Ovary (tissue), 3 donors: ENCODE measurements around the gene EFHD2.

Experiments used
- CTCF ChIP-seq, 3 donors: fragments of 450-650 bp in 2 of 3; fragments of 200-600 bp in 1 of 3; IDR thresholded peaks; one replicate each; pipeline versions ENCODE4 v1.5.1 to v1.8.0; 2016 to 2022; ENCODE audit warnings: antibody characterized with exemption in 3 of 3, mild to moderate bottlenecking in 1 of 3
- POLR2A ChIP-seq: fragments of 450-650 bp; IDR thresholded peaks from one replicate; pipeline ENCODE4 v1.6.1; 2017; ENCODE audit warnings: antibody characterized with exemption, mild to moderate bottlenecking, moderate library complexity
- donor health status: DM: no; HTN: no; CAD: no.

DNA sequence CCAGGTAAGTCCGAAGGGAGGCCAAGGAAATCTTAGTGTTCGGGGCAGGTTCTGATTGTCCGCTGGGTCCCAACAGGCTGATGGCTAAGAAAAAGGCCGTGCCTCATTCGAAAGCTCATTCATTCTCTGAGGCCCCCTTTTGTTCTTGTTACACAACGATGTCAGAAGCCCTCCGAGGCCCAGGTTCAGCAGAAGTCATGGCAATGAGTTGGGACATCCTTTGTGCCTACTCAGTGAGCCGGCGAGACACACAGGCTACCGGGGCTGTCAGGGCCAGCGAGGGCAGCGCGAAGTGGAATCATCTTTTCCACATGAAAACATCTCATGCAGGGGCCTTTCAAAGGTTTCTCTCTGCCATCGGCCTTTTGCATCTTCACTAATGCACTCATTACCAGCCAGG lies 49.0 kb upstream of the EFHD2 start:
- TF ChIP-seq CTCF (IDR thresholded peaks at IDR 0.05) (no peak), POLR2A (no peak)
